GM21528 (cell line): ENCODE measurements around the gene PPM1G.
"Not testable (repeated sequence)": the region's sequence is repeated elsewhere in the genome, so short reads cannot be mapped to it uniquely, and the experiment has no call there.

ENCODE experiments used
- ATAC-seq: cut with Tn5 transposase; IDR thresholded peaks from one replicate; pipeline ENCODE4 v1.9.1; 2021; ENCODE audit warnings: mild to moderate bottlenecking, moderate library complexity; ENCODE audit not compliant: unreplicated experiment, low FRiP score

The PPM1G gene, protein sequence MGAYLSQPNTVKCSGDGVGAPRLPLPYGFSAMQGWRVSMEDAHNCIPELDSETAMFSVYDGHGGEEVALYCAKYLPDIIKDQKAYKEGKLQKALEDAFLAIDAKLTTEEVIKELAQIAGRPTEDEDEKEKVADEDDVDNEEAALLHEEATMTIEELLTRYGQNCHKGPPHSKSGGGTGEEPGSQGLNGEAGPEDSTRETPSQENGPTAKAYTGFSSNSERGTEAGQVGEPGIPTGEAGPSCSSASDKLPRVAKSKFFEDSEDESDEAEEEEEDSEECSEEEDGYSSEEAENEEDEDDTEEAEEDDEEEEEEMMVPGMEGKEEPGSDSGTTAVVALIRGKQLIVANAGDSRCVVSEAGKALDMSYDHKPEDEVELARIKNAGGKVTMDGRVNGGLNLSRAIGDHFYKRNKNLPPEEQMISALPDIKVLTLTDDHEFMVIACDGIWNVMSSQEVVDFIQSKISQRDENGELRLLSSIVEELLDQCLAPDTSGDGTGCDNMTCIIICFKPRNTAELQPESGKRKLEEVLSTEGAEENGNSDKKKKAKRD

GRCh38 chr2:27409321-27410073, at the start of gene PPM1G:
Gene PPM1G (minus strand): TSS chr2:27409591. CDS start chr2:27409422, 169 bp downstream.
- ATAC-seq: peak; percentile 90

DNA sequence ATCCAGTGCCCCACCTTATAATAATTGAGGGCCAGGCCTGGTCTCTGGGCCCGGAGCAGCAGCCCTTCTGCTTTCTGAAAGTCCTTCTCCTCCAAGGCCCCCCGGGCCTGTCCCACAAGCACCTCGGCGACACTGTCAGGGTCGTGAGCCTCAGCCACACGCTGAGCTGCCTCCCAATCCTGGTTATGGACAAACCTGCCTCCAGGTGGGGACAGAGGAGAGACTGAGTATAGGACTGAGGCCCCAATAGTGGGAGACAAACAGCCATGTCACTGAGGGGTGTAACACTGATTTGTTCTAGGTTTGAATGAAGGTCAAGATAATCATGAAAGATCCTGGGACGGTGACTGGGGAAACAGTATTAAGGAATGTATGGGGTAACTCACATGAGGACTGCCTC, 44.6 kb upstream of the PPM1G start:
- ATAC-seq: no peak

DNA sequence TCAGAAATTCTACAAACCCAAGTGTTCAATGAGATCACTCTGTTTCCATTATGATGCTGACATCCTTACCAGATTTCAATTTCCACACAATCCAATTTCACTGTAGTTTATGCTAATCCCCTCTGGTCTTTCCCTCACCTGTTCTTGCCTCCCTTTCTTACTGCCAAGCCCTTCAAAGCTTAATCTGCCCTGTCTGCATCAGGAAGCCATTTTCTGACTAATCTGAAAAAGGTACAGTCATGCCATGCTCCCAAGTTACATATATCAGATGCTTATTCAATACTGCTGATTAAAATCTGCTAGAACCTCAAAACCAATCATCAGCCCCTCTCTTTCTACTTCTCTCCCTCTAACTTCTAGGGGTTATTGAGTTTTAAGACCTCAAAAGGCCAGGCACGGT, 41.7 kb upstream of the PPM1G start:
- ATAC-seq: no peak

GRCh38 chr2:27448381-27448780, 39.0 kb upstream of the PPM1G start:
- no peak for ATAC-seq

DNA sequence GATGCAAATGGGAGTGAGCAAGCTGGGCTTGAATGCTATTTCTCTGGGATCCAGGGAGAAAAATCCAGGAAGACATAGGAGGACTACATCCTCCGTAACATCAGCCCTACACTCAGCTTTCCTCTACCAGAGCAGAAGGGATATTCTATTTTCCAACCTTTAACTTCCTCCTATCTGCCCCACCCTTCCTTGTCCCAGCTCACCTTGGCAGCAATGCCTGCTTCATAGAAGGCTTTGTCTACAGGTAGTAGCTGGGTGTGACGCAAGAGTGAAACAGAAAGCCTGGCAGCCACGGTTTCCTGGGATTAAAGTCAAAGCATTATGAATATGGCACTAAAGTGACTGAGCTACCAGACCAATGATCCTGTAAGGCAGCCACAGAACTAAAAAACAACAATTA, 36.7 kb upstream of the PPM1G start:
- ATAC-seq: no peak

DNA sequence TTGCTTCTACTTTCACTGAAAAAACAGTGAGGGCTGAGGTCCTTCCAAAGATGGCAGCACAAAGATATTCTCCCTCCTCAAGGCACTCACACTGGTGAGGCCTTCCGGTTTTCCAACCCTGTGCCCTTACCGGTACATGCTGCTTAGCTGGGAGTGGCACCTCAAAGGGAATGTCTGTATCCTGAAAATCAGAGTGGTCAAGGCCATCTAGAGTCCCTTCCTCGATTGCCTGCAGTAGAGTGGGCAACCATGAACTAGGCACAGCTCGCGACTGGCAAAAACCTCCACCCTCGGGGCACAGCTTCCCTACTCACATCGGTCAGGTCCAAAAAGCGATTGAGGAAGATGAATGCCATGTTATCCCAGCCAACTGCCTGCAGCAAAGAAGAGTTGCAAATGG, 36.2 kb upstream of the PPM1G start:
- ATAC-seq: no peak

DNA sequence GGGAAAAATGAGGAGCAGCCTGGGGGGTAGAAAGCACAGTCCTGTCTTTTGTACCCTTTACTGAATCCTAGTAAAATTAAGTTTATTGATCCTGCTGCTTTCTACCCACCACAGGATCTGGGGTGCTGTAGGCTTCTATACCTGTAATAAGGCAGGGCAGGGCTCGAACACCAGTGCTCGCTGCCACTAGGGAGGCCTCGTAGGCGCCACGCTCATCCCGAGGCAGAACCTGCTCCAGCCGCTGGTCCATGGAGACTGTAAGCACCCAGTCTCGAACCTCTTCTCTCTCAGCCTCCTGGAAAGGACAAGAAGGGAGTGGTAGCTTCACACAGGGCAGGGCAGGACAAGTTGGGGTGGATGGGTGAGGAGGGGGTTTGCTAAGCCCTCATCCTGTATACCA, 35.8 kb upstream of the PPM1G start:
- ATAC-seq: no peak

- ATAC-seq: no peak
Observed at GRCh38 chr2:27442920-27443282, 33.5 kb upstream of the PPM1G start.

DNA sequence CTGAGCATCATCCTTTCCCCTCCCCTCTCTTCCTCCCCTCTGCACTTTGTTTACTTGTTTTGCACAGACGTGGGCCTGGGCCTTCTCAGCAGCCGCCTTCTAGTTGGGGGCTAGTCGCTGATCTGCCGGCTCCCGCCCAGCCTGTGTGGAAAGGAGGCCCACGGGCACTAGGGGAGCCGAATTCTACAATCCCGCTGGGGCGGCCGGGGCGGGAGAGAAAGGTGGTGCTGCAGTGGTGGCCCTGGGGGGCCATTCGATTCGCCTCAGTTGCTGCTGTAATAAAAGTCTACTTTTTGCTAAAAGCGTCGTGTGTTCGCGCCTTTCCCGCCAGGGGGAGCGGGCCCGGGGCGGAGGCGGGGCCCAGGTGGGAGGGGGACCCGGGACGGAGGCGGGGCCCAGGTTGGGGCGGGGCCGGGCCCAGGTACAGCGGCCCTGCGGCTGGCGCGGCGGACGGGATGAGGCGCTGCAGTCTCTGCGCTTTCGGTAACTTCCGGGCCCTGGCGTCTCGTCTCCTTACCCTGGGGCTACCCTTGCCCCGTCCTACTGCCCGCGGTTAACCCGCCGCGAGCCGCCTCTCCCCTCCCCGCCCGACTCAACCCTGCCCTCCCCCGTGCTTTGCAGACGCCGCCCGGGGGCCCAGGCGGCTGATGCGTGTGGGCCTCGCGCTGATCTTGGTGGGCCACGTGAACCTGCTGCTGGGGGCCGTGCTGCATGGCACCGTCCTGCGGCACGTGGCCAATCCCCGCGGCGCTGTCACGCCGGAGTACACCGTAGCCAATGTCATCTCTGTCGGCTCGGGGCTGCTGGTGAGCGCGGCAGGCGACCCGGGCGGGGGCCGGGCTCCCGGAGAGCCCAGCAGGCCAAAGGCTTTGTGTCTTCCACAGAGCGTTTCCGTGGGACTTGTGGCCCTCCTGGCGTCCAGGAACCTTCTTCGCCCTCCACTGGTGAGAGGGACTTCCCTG, 32.8 kb upstream of the PPM1G start, which contains the start of gene KRTCAP3:
KRTCAP3 (plus strand) TSS at position 424 of the 962 bp plus-strand sequence; CDS start at position 456, 32 bp downstream.
- ATAC-seq: no peak

DNA sequence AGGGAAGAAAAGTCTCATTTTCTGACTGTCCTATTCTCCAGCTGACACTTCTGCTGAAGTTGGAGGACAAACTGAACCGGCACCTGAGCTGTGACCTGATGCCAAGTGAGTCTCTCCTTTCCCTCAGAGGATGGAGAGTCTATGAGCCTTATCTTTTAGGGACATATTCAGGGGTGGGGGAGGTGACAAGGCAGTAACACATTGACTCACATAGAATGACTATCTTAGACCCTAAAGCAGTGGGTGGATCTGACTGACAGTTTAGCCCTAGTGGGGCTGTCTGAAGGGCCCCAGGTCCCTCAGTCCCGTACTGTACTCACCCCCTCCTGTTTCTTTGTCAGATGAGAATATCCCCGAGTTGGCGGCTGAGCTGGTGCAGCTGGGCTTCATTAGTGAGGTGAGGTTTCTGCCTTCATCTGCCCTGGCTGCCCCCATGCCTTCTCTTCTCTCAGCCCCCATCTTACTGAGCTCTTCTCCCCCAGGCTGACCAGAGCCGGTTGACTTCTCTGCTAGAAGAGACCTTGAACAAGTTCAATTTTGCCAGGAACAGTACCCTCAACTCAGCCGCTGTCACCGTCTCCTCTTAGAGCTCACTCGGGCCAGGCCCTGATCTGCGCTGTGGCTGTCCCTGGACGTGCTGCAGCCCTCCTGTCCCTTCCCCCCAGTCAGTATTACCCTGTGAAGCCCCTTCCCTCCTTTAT, 32.0 kb upstream of the PPM1G start:
- ATAC-seq: no peak

- ATAC-seq: no peak
Observed at GRCh38 chr2:27435628-27436027, 26.2 kb upstream of the PPM1G start.

- no peak for ATAC-seq
Observed at GRCh38 chr2:27431395-27431794, 22.0 kb upstream of the PPM1G start.

DNA sequence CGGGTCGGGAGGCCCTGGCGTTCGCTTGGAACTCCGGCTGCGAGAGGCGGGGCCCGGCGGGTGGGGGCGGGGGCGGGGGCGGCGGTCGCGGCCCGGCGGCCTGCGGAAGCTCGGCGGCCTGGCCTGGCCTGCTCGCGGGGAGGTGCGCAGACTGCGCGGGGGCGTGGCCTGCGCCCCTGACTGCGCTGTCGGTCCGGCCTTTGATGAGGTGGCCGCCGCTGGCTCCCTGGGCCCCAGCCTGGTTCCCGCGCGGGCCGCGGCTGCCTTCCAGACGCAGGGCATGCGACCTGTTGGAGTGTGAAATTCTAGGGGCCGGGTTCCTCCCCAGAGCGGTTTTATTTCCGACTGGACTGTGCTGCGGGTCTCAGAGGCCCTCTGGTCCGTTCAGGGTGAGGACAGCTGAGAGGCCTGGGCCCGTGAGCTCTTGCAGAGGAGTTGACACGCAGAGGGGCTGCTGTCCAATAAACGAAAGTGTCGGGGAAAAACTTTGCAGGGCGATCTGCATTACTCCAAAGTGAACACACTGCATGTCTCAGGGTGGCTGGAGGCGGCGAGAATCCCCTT, 19.7 kb upstream of the PPM1G start:
- ATAC-seq: peak; percentile 67

DNA sequence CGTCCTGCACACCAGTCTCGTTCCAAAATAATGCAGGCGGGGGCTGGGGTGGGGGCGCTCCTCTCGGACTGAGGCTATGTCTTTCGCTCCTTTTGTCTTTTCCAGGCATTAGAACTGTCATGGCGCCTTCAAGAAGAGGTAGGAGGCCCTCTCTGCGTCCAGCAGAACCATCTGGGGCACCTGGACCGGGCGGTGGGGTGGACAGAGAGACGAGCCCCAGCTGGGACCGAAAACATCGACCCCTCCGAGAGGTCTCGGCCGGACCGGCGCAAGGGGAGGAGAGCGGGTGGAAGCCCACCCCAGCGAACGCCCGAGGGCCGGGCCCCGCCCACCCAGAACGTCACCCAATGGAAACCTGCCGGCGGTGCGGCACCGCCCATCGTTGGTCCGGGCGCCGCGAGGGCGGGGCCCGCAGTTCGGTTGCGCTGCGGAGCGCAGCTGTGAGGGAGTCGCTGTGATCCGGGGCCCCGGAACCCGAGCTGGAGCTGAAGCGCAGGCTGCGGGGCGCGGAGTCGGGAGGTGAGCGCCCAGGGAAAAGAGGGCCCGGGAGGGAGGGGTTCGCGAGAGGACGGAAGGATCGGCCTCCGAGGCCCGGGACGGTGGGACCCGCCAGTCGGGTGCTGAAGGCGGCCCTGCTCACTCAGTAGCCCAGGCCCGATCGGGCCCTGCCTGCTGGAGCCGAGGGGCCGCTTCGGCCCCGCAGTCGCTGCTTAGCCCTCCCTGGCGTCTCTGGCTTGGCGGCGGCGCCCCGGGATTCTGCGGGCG, 19.0 kb upstream of the PPM1G start, which contains the start of gene NRBP1:
NRBP1 (plus strand) TSS at position 419 of the 765 bp plus-strand sequence. CDS start 4,643 bp downstream, outside the sequence.
- peak; percentile 81 for ATAC-seq

DNA sequence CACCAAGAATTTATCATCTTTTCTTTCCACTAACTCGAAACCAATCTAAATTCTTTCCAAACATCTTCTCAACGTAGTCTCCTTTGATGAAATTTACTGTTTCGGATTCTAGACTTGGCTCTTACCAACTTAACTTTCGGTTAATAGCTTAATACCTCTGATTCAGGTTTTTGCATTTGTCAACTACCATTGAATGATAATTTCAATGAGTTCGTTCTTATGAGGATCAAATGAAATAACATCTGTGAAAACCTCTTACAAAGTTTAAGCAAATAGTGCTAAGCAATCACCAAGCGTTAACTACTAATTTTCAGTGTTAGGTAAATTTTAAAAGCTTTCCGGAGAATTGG, 18.4 kb upstream of the PPM1G start:
- ATAC-seq: no peak

DNA sequence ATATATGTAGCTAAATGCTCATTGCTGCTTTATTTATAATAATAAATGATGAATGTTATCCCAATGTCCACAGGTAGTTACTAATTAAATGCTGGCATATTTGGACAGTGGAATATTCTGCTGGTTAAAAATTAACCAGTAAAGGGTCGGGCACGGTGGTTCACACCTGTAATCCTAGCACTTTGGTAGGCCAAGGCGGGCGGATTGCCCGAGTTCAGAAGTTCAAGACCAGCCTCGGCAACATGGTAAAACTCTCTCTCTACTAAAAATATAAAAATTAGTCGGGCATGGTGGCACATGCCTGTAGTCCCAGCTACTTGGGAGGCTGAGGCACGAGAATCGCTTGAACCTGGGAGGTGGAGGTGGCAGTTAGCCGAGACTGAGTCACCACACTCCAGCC, 15.6 kb upstream of the PPM1G start:
- ATAC-seq: not testable (repeated sequence)

- no peak for ATAC-seq
Observed at GRCh38 chr2:27422958-27423357, 13.6 kb upstream of the PPM1G start.

GRCh38 chr2:27421660-27422250, 12.4 kb upstream of the PPM1G start:
- no peak for ATAC-seq
